Amniotic epithelial cell (primary cell): ENCODE results near the gene PANX1.
"Not testable (repeated sequence)": the region's sequence is repeated elsewhere in the genome, so short reads cannot be mapped to it uniquely, and the experiment has no call there.

Experiments
- DNase-seq: peaks from one replicate; pipeline ENCODE4 v3.0.0-alpha.2; 2010; ENCODE audit warnings: low read depth

Gene PANX1

GRCh38 chr11:94150056-94150455, 21.4 kb downstream of the PANX1 start:
- DNase-seq, result no peak

- DNase-seq, result peak; percentile 96
These were observed 22.4 kb downstream of the PANX1 start for GRCh38 chr11:94150704-94151685.

GRCh38 chr11:94151903-94152677, 23.4 kb downstream of the PANX1 start:
- DNase-seq, result peak; percentile 84

- DNase-seq, result no peak
These were observed 24.0 kb downstream of the PANX1 start for GRCh38 chr11:94152678-94153065.

GRCh38 chr11:94153320-94153719, 24.7 kb downstream of the PANX1 start:
- no peak for DNase-seq

GRCh38 chr11:94154095-94154856, 25.6 kb downstream of the PANX1 start:
- DNase-seq, result no peak

GRCh38 chr11:94157339-94157738, 28.7 kb downstream of the PANX1 start:
- DNase-seq, result not testable (repeated sequence)

GRCh38 chr11:94168882-94169281, 40.2 kb downstream of the PANX1 start:
- no peak for DNase-seq

- no peak for DNase-seq
These were observed 40.9 kb downstream of the PANX1 start for GRCh38 chr11:94169516-94169915.

GRCh38 chr11:94169930-94170545, 41.4 kb downstream of the PANX1 start:
- DNase-seq, result no peak

GRCh38 chr11:94170953-94171352, 42.3 kb downstream of the PANX1 start:
- DNase-seq, result no peak

- DNase-seq, result peak; percentile 51
These were observed 43.2 kb downstream of the PANX1 start for GRCh38 chr11:94171693-94172440.

GRCh38 chr11:94175535-94175934, 46.9 kb downstream of the PANX1 start:
- DNase-seq, result peak; percentile 97

- DNase-seq, result no peak
These were observed 49.7 kb downstream of the PANX1 start for GRCh38 chr11:94178331-94178730.

- DNase-seq, result no peak
These were observed 51.1 kb downstream of the PANX1 start for GRCh38 chr11:94179696-94180095.

- no peak for DNase-seq
These were observed 52.9 kb downstream of the PANX1 start for GRCh38 chr11:94181526-94181925.

GRCh38 chr11:94181943-94182342, 53.3 kb downstream of the PANX1 start:
- DNase-seq, result no peak

- DNase-seq, result no peak
These were observed 54.7 kb downstream of the PANX1 start for GRCh38 chr11:94183251-94183885.

GRCh38 chr11:94183886-94184264, 55.2 kb downstream of the PANX1 start:
- peak; percentile 69 for DNase-seq

- DNase-seq, result no peak
These were observed 55.7 kb downstream of the PANX1 start for GRCh38 chr11:94184362-94184761.

- no peak for DNase-seq
These were observed 56.2 kb downstream of the PANX1 start for GRCh38 chr11:94184846-94185245.
